NB4 (cell line): ENCODE results near the gene SLC35A5.

ENCODE experiments used
- CTCF ChIP-seq: IDR thresholded peaks from one replicate; pipeline ENCODE4 v1.5.1; 2012; ENCODE audit warnings: low read depth, low read length
- MAX ChIP-seq: IDR thresholded peaks from 2 replicates; pipeline ENCODE4 v1.6.1; 2011; ENCODE audit warnings: low read depth, low read length
- MYC ChIP-seq: IDR thresholded peaks from 2 replicates; pipeline ENCODE4 v1.6.1; 2011; ENCODE audit warnings: low read depth, low read length
- POLR2A ChIP-seq: IDR thresholded peaks from 2 replicates; pipeline ENCODE4 v1.6.1; 2011; ENCODE audit warnings: mild to moderate bottlenecking; ENCODE audit not compliant: insufficient read length; ENCODE audit errors: extremely low read depth

DNA sequence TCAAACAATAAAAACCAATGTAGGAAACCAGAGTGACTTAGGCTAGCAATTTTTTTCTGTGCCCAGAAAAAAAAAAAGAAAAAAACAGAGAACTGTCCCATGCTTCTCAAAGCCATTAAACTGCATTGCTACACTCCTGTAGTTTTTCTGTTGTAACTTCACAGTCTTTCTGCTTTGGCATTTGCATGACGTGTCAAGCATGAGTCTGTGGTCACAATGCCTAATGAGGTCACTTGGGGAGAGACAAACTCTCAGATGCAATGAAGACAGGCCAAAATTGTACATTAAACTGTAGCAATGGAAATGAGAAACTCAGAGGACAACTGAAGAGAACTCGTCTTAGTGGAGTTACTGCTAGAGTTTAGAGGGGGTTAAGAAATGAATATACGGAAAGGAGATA, 48.3 kb downstream of the SLC35A5 start:
- TF ChIP-seq CTCF (no peak), POLR2A (no peak), MYC (peak; percentile 17; the same call in 1 of the 2 replicates), MAX (peak; percentile 37; the same call in 1 of the 2 replicates)
